Astrocyte (in vitro differentiated cells and primary cell): ENCODE results near the gene CRYGN. TPM values are rescaled to one million over a fixed set of nuclear protein-coding genes. Genes with fewer than 3 reads are reported as not detected.
A peak's percentile ranks its signal among the peaks of the same experiment; 100 is the strongest.

Experiments used
- DNase-seq: peaks from one replicate; pipeline ENCODE4 v3.0.0-alpha.2; 2010; ENCODE audit warnings: low read depth
- FAIRE-seq: peaks from 2 replicates; lab custom pipeline; 2011; peaks lifted over from hg19 to GRCh38; lab: Jason Lieb, UNC
- H2AFZ ChIP-seq: 2 replicates; pipeline ENCODE4 v1.6.0; 2012; ENCODE audit warnings: low read depth, low read length, inconsistent platforms
- H3K27ac ChIP-seq: 2 replicates; pipeline ENCODE4 v1.5.1; 2011; ENCODE audit warnings: low read depth, low read length, inconsistent platforms
- H3K27me3 ChIP-seq: 2 replicates; pipeline ENCODE4 v1.6.0; 2011; ENCODE audit warnings: low read length, inconsistent platforms; ENCODE audit not compliant: insufficient read depth
- H3K36me3 ChIP-seq: 2 replicates; pipeline ENCODE4 v1.5.1; 2011; ENCODE audit warnings: low read length, inconsistent platforms; ENCODE audit not compliant: insufficient read depth
- H3K4me1 ChIP-seq: 2 replicates; pipeline ENCODE4 v1.5.1; 2011; ENCODE audit warnings: low read length, inconsistent platforms; ENCODE audit not compliant: insufficient read depth
- H3K4me2 ChIP-seq: 2 replicates; pipeline ENCODE4 v1.6.0; 2012; ENCODE audit warnings: low read length, inconsistent platforms
- H3K4me3 ChIP-seq: 2 replicates; pipeline ENCODE4 v1.5.1; 2011; ENCODE audit warnings: low read depth, mild to moderate bottlenecking, low read length, inconsistent platforms; ENCODE audit not compliant: insufficient read depth
- H3K79me2 ChIP-seq: 2 replicates; pipeline ENCODE4 v1.6.0; 2012; ENCODE audit warnings: mild to moderate bottlenecking, low read length, inconsistent platforms; ENCODE audit not compliant: insufficient read depth
- H3K9ac ChIP-seq: 2 replicates; pipeline ENCODE4 v1.6.0; 2012; ENCODE audit warnings: mild to moderate bottlenecking, low read length, inconsistent platforms
- H3K9me3 ChIP-seq: 2 replicates; pipeline ENCODE4 v1.5.1; 2012; ENCODE audit warnings: low read depth, mild to moderate bottlenecking, low read length, inconsistent platforms; ENCODE audit not compliant: insufficient read depth
- H4K20me1 ChIP-seq: 2 replicates; pipeline ENCODE4 v1.6.0; 2012; ENCODE audit warnings: low read length, inconsistent platforms; ENCODE audit not compliant: insufficient read depth
- H3K27ac Mint-ChIP-seq: one replicate; pipeline ENCODE4 v1.8.0; 2021; ENCODE audit warnings: mild to moderate bottlenecking, mixed read lengths; ENCODE audit not compliant: unreplicated experiment
- H3K27me3 Mint-ChIP-seq: one replicate; pipeline ENCODE4 v1.8.0; 2021; ENCODE audit warnings: low read depth, mixed read lengths; ENCODE audit not compliant: unreplicated experiment
- H3K36me3 Mint-ChIP-seq: one replicate; pipeline ENCODE4 v1.8.0; 2021; ENCODE audit warnings: low read depth, mixed read lengths; ENCODE audit not compliant: unreplicated experiment
- H3K4me1 Mint-ChIP-seq: one replicate; pipeline ENCODE4 v1.8.0; 2021; ENCODE audit warnings: low read depth, mixed read lengths; ENCODE audit not compliant: unreplicated experiment
- H3K4me3 Mint-ChIP-seq: one replicate; pipeline ENCODE4 v1.8.0; 2021; ENCODE audit warnings: mild to moderate bottlenecking, moderate library complexity, mixed read lengths; ENCODE audit not compliant: unreplicated experiment
- H3K9me3 Mint-ChIP-seq: one replicate; pipeline ENCODE4 v1.8.0; 2021; ENCODE audit warnings: mild to moderate bottlenecking, mixed read lengths; ENCODE audit not compliant: unreplicated experiment
- CTCF ChIP-seq: IDR thresholded peaks from 2 replicates; pipeline ENCODE4 v1.5.1; 2011; ENCODE audit warnings: low read depth, mild to moderate bottlenecking, inconsistent platforms, low read length, moderate library complexity; ENCODE audit not compliant: insufficient read depth
- EZH2 ChIP-seq: IDR thresholded peaks from 2 replicates; pipeline ENCODE4 v1.6.1; 2012; ENCODE audit warnings: mild to moderate bottlenecking, low read length, inconsistent platforms; ENCODE audit not compliant: insufficient read depth
- total RNA-seq: library from RNA; stranded (reverse); gene quantifications from 2 replicates; pipeline ENCODE4 v1.2.1, GENCODE V29; 2021

Gene CRYGN
- total RNA-seq, 1 donor from 2014 or later, result not detected

- H3K4me2 ChIP-seq, result no peak overlapping the region
- Mint-ChIP-seq H3K27ac (no peak overlapping the region), H3K9me3 (peaks cover 15% of the 10 kb centered on the region), H3K4me3 (no peak overlapping the region), H3K27me3 (peaks cover 51% of the 10 kb centered on the region), H3K36me3 (peaks cover 2% of the 10 kb centered on the region), H3K4me1 (no peaks in the 10 kb centered on the region)
- no peaks in the 10 kb centered on the region for H4K20me1 ChIP-seq
- FAIRE-seq, result no peak
- DNase-seq, result no peak
- no peak overlapping the region for H3K4me3 ChIP-seq
- H3K9ac ChIP-seq, result no peak overlapping the region
- no peak overlapping the region for H3K27ac ChIP-seq
- peaks cover 54% of the 10 kb centered on the region for H3K27me3 ChIP-seq
- H3K36me3 ChIP-seq, result no peaks in the 10 kb centered on the region
- no peak overlapping the region for H2AFZ ChIP-seq
- H3K4me1 ChIP-seq, result no peaks in the 10 kb centered on the region
- peaks cover 12% of the 10 kb centered on the region for H3K9me3 ChIP-seq
- H3K79me2 ChIP-seq, result no peaks in the 10 kb centered on the region
- TF ChIP-seq CTCF, result no peak
- TF ChIP-seq EZH2, result no peak
These were observed 24.4 kb downstream of the CRYGN start for GRCh38 chr7:151415375-151416105.

GRCh38 chr7:151413241-151413640, 26.7 kb downstream of the CRYGN start:
- FAIRE-seq, result no peak
- Histone ChIP-seq H3K4me1 (peaks cover 4% of the 10 kb centered on the region), H3K9me3 (peaks cover 3% of the 10 kb centered on the region), H3K27me3 (peaks cover 73% of the 10 kb centered on the region), H4K20me1 (no peaks in the 10 kb centered on the region), H2AFZ (no peak overlapping the region), H3K36me3 (no peaks in the 10 kb centered on the region), H3K4me3 (no peak overlapping the region), H3K4me2 (no peak overlapping the region), H3K9ac (no peak overlapping the region), H3K79me2 (no peaks in the 10 kb centered on the region), H3K27ac (no peak overlapping the region)
- Mint-ChIP-seq H3K4me3 (no peak overlapping the region), H3K9me3 (peaks cover 10% of the 10 kb centered on the region), H3K4me1 (peaks cover 3% of the 10 kb centered on the region), H3K27me3 (peaks cover 59% of the 10 kb centered on the region), H3K27ac (no peak overlapping the region), H3K36me3 (peaks cover 4% of the 10 kb centered on the region)
- DNase-seq, result no peak
- no peak for TF ChIP-seq EZH2
- no peak for TF ChIP-seq CTCF

- Histone ChIP-seq H3K9me3 (peaks cover under 1% of the 10 kb centered on the region), H4K20me1 (no peaks in the 10 kb centered on the region), H2AFZ (no peak overlapping the region), H3K79me2 (no peaks in the 10 kb centered on the region), H3K4me1 (peaks cover 4% of the 10 kb centered on the region), H3K27me3 (peaks cover 76% of the 10 kb centered on the region), H3K4me3 (no peak overlapping the region), H3K27ac (no peak overlapping the region), H3K4me2 (no peak overlapping the region), H3K9ac (no peak overlapping the region), H3K36me3 (no peaks in the 10 kb centered on the region)
- Mint-ChIP-seq H3K27ac (no peak overlapping the region), H3K4me1 (peaks cover 3% of the 10 kb centered on the region), H3K4me3 (no peak overlapping the region), H3K9me3 (peaks cover 7% of the 10 kb centered on the region), H3K27me3 (peaks cover 62% of the 10 kb centered on the region), H3K36me3 (peaks cover 4% of the 10 kb centered on the region)
- no peak for FAIRE-seq
- DNase-seq, result no peak
- TF ChIP-seq EZH2, result peak; percentile 21
- no peak for TF ChIP-seq CTCF
These were observed 27.6 kb downstream of the CRYGN start for GRCh38 chr7:151412318-151412717.
